WTC11 (cell line): ENCODE results near the gene ITGA11. TPM values are rescaled to one million over a fixed set of nuclear protein-coding genes. Genes with fewer than 3 reads are reported as not detected.

Experiments
- ATAC-seq: fragments of 200-7000 bp; cut with Tn5 transposase; 2 replicates; pipeline ENCODE4 v1.10.0; 2021; ENCODE audit warnings: mild to moderate bottlenecking, moderate library complexity
- CTCF ChIA-PET: fragments of 300-600 bp; sonication (Branson Sonifier 250); formaldehyde crosslinking; loops from one replicate; lab custom pipeline; 2021; ENCODE audit warnings: antibody characterized with exemption; lab: Charles Lee
- POLR2A ChIA-PET: fragments of 350-600 bp; sonication (Branson Sonifier 250); formaldehyde crosslinking; loops from one replicate; lab custom pipeline; 2021; ENCODE audit warnings: antibody characterized with exemption; lab: Charles Lee
- DNase-seq: peaks from one replicate; pipeline ENCODE4 v3.0.0; 2021; ENCODE audit warnings: low spot score
- H3K27ac Mint-ChIP-seq: 2 replicates; pipeline ENCODE4 v1.8.0; 2021; ENCODE audit warnings: mixed read lengths
- H3K27me3 Mint-ChIP-seq: 2 replicates; pipeline ENCODE4 v1.8.0; 2021; ENCODE audit warnings: low read depth, mild to moderate bottlenecking, moderate library complexity, mixed read lengths
- H3K36me3 Mint-ChIP-seq: 2 replicates; pipeline ENCODE4 v1.8.0; 2021; ENCODE audit warnings: mixed read lengths
- H3K4me1 Mint-ChIP-seq: 2 replicates; pipeline ENCODE4 v1.8.0; 2022; ENCODE audit warnings: mixed read lengths
- H3K4me3 Mint-ChIP-seq: 2 replicates; pipeline ENCODE4 v1.8.0; 2021; ENCODE audit warnings: mild to moderate bottlenecking, moderate library complexity, mixed read lengths
- H3K9me3 Mint-ChIP-seq: 2 replicates; pipeline ENCODE4 v1.8.0; 2021; ENCODE audit warnings: mixed read lengths
- ATF1 ChIP-seq: sonication (generic); formaldehyde crosslinking; IDR thresholded peaks from 2 replicates; pipeline ENCODE4 v1.8.1; 2023; ENCODE audit warnings: mild to moderate bottlenecking, moderate library complexity, missing genetic modification reagents
- E2F4 ChIP-seq: sonication (generic); formaldehyde crosslinking; IDR thresholded peaks from 2 replicates; pipeline ENCODE4 v1.8.1; 2022; ENCODE audit warnings: low read depth, mild to moderate bottlenecking, moderate library complexity, missing genetic modification reagents, borderline replicate concordance
- ETV6 ChIP-seq: sonication (generic); formaldehyde crosslinking; IDR thresholded peaks from 2 replicates; pipeline ENCODE4 v1.8.1; 2022; ENCODE audit warnings: mild to moderate bottlenecking, missing genetic modification reagents
- FOXP4 ChIP-seq: sonication (generic); formaldehyde crosslinking; IDR thresholded peaks from 2 replicates; pipeline ENCODE4 v1.8.0; 2022; ENCODE audit warnings: mild to moderate bottlenecking, missing genetic modification reagents
- HMGA2 ChIP-seq: fragments of 250-450 bp; sonication (Bioruptor Pico); IDR thresholded peaks from 2 replicates; pipeline ENCODE4 v1.4.0; 2021; ENCODE audit warnings: mild to moderate bottlenecking, moderate library complexity
- NR1H2 ChIP-seq: sonication (generic); formaldehyde crosslinking; IDR thresholded peaks from 2 replicates; pipeline ENCODE4 v1.9.0; 2021; ENCODE audit warnings: mild to moderate bottlenecking, moderate library complexity, missing genetic modification reagents
- PRDM15 ChIP-seq: sonication (generic); formaldehyde crosslinking; IDR thresholded peaks from 2 replicates; pipeline ENCODE4 v1.8.0; 2022; ENCODE audit warnings: missing genetic modification reagents
- ZNF416 ChIP-seq: fragments of 250-450 bp; sonication (Bioruptor Pico); IDR thresholded peaks from 2 replicates; pipeline ENCODE4 v1.9.0; 2021; ENCODE audit warnings: mild to moderate bottlenecking, inconsistent platforms
- ZNF425 ChIP-seq: fragments of 250-450 bp; sonication (Bioruptor Pico); conservative IDR thresholded peaks from 2 replicates; pipeline ENCODE4 v1.9.0; 2021; ENCODE audit warnings: mild to moderate bottlenecking
- ZSCAN18 ChIP-seq: fragments of 250-450 bp; sonication (Bioruptor Pico); IDR thresholded peaks from 2 replicates; pipeline ENCODE4 v2.1.2; 2022; ENCODE audit warnings: mild to moderate bottlenecking, moderate library complexity
- total RNA-seq: library from RNA; stranded (reverse); gene quantifications from 3 replicates; pipeline ENCODE4 v1.2.3, GENCODE V29; 2021

ITGA11 gene
- total RNA-seq, 1 experiment from 2014 or later, result 0.15 TPM

- TF ChIP-seq PRDM15 (CRISPR knock-in tag) (no peak), FOXP4 (no peak), ZNF416 (CRISPR knock-in tag) (no peak), ATF1 (CRISPR knock-in tag) (no peak), HMGA2 (CRISPR knock-in tag) (no peak)
- POLR2A ChIA-PET, result interaction anchor here (0.6 kb wide), 1 partner anchor 28 kb away, joined by 3 read pairs; no protein-coding TSS in a partner anchor
- Mint-ChIP-seq H3K4me3 (no peak overlapping the region), H3K27ac (peak overlapping the region; percentile 37), H3K4me1 (peaks cover 30% of the 10 kb centered on the region), H3K9me3 (peaks cover 5% of the 10 kb centered on the region; the same call in 1 of the 2 replicates), H3K36me3 (no peaks in the 10 kb centered on the region), H3K27me3 (no peaks in the 10 kb centered on the region)
- ATAC-seq (peak; percentile 83), DNase-seq (no peak)
- CTCF ChIA-PET, result interaction anchor here (0.8 to 1.8 kb wide), 5 partner anchors 11 to 69 kb away, joined by 3 to 16 read pairs (median 5); partner anchors contain the start of gene FEM1B
Observed at GRCh38 chr15:68264282-68264681, 167.7 kb downstream of the ITGA11 start.

GRCh38 chr15:68262514-68263356 lies 169.2 kb downstream of the ITGA11 start:
- ATAC-seq, result no peak
- H3K4me1 Mint-ChIP-seq, result peaks cover 34% of the 10 kb centered on the region
- CTCF ChIA-PET, result interaction anchor here (0.7 to 1.8 kb wide), 5 partner anchors 10 to 410 kb away, joined by 3 to 5 read pairs (median 4); partner anchors contain the start of gene FEM1B
- H3K9me3 Mint-ChIP-seq, result peaks cover 5% of the 10 kb centered on the region; the same call in 1 of the 2 replicates
- H3K27ac Mint-ChIP-seq, result 0 out of 2 replicates have a peak overlapping the region, but pooled peaks have one; percentile 8
- no peaks in the 10 kb centered on the region for H3K36me3 Mint-ChIP-seq
- no peaks in the 10 kb centered on the region for H3K27me3 Mint-ChIP-seq
- peak overlapping the region; percentile 30; the same call in 1 of the 2 replicates for H3K4me3 Mint-ChIP-seq
- TF ChIP-seq E2F4 (CRISPR knock-in tag) (no peak), ZNF425 (CRISPR knock-in tag) (no peak), NR1H2 (CRISPR knock-in tag) (no peak), ETV6 (no peak), ZSCAN18 (CRISPR knock-in tag) (no peak)
- no peak for DNase-seq
- POLR2A ChIA-PET, result no interaction called here
